ENCODE data around the gene MTA3.

MTA3 gene

GRCh38 chr2:42757981-42758740 is 189.7 kb downstream of the MTA3 start:
- Histone ChIP-seq H3K9me2 (replicated peaks; ENCODE audit: low read depth, low read length) (no peaks in the 10 kb centered on the region), H3K4me2 (ENCODE audit: low read depth, low read length, poor library complexity, severe bottlenecking) (no peak overlapping the region)

DNA sequence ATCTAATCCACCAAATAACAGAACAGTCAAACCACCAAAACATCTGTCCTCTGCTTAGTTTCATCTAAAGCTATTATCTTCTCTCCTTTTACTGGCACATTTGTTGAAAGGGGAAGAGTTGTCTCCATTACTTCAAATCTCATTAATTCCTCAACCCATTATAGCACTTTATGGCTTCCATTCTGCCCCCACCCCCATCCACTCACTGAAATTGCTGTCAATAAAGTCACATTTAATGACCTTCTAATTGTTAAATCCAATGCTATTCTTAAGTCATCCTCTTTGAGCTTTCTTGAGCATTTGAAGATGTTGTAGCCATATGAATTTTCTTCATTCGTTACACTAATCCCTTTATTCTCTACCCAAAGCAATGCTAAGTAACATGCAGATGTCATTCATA is 190.3 kb downstream of the MTA3 start:
- no peaks in the 10 kb centered on the region for H3F3A ChIP-seq (ENCODE audit: low read depth)
- H3K4me1 ChIP-seq (ENCODE audit: insufficient read depth, low read length, poor library complexity, severe bottlenecking), result peaks cover 4% of the 10 kb centered on the region
- H3K9me3 ChIP-seq (ENCODE audit: insufficient read depth, low read depth, low read length), result no peaks in the 10 kb centered on the region
- H3K27me3 ChIP-seq (ENCODE audit: insufficient read depth, low read length, poor library complexity, severe bottlenecking), result no peaks in the 10 kb centered on the region
- H4K20me1 ChIP-seq (ENCODE audit: insufficient read depth, low read length, poor library complexity, severe bottlenecking), result no peaks in the 10 kb centered on the region
- no peaks in the 10 kb centered on the region for H3K79me2 ChIP-seq (ENCODE audit: insufficient read depth, low read length)
- H3K4me2 ChIP-seq (ENCODE audit: low read depth, low read length, poor library complexity, severe bottlenecking), result no peak overlapping the region
- TF ChIP-seq, protein P1, sequence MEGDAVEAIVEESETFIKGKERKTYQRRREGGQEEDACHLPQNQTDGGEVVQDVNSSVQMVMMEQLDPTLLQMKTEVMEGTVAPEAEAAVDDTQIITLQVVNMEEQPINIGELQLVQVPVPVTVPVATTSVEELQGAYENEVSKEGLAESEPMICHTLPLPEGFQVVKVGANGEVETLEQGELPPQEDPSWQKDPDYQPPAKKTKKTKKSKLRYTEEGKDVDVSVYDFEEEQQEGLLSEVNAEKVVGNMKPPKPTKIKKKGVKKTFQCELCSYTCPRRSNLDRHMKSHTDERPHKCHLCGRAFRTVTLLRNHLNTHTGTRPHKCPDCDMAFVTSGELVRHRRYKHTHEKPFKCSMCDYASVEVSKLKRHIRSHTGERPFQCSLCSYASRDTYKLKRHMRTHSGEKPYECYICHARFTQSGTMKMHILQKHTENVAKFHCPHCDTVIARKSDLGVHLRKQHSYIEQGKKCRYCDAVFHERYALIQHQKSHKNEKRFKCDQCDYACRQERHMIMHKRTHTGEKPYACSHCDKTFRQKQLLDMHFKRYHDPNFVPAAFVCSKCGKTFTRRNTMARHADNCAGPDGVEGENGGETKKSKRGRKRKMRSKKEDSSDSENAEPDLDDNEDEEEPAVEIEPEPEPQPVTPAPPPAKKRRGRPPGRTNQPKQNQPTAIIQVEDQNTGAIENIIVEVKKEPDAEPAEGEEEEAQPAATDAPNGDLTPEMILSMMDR (conservative IDR thresholded peaks at IDR 0.05; ENCODE audit: low read length), result no peak
- no peak for TF ChIP-seq EZH2phosphoT487 (IDR thresholded peaks at IDR 0.05; ENCODE audit: borderline replicate concordance)
- H3K9ac ChIP-seq (ENCODE audit: low read depth, low read length, poor library complexity, severe bottlenecking), result no peak overlapping the region
- no peaks in the 10 kb centered on the region for H3K9me2 ChIP-seq (replicated peaks; ENCODE audit: low read depth, low read length)
- no peaks in the 10 kb centered on the region; the same call in 1 of the 2 replicates for H3K36me3 ChIP-seq (ENCODE audit: insufficient read depth, low read length)
- no peak overlapping the region for H2AFZ ChIP-seq (ENCODE audit: low read length)
- H3K4me3 ChIP-seq (ENCODE audit: low read length, poor library complexity, severe bottlenecking), result no peak overlapping the region

More at GRCh38 chr2:42757981-42758740, 189.7 kb downstream of the MTA3 start:
- Histone ChIP-seq H2AFZ (ENCODE audit: low read length) (no peak overlapping the region), H3F3A (ENCODE audit: low read depth) (no peaks in the 10 kb centered on the region), H4K20me1 (ENCODE audit: insufficient read depth, low read length, poor library complexity, severe bottlenecking) (no peaks in the 10 kb centered on the region), H3K4me3 (ENCODE audit: low read length, poor library complexity, severe bottlenecking) (no peak overlapping the region), H3K9ac (ENCODE audit: low read depth, low read length, poor library complexity, severe bottlenecking) (no peak overlapping the region), H3K79me2 (ENCODE audit: insufficient read depth, low read length) (no peaks in the 10 kb centered on the region), H3K9me3 (ENCODE audit: insufficient read depth, low read depth, low read length) (no peaks in the 10 kb centered on the region), H3K36me3 (ENCODE audit: insufficient read depth, low read length) (no peaks in the 10 kb centered on the region; the same call in 1 of the 2 replicates), H3K4me1 (ENCODE audit: insufficient read depth, low read length, poor library complexity, severe bottlenecking) (peaks cover 4% of the 10 kb centered on the region), H3K27me3 (ENCODE audit: insufficient read depth, low read length, poor library complexity, severe bottlenecking) (no peaks in the 10 kb centered on the region)
- TF ChIP-seq, protein P1 (conservative IDR thresholded peaks at IDR 0.05; ENCODE audit: low read length), result no peak
- no peak for TF ChIP-seq EZH2phosphoT487 (IDR thresholded peaks at IDR 0.05; ENCODE audit: borderline replicate concordance)

DNA sequence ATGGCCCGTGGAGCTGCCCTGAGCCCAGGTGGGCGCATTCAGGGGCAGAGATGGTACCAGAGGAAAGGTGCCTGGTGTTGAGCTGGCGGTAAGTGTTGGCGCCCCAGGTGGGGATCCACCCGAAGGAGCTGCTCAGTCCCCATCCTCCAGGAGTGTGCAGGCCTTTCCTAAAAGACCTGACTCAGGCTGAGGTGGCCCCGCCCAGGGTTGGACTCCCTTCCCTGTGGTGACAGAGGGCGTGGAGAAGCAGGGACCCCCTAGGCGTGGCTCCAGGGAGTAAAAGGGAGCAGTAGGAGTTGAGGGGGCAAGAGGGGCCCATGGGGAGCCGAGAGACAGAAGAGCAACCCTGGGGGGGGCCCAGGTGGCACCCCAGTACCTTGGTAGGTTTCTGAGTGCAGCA is 193.1 kb downstream of the MTA3 start:
- H3K36me3 ChIP-seq (ENCODE audit: insufficient read depth, low read length), result no peaks in the 10 kb centered on the region
- no peaks in the 10 kb centered on the region for H3K79me2 ChIP-seq (ENCODE audit: insufficient read depth, low read length)
- H3K9ac ChIP-seq (ENCODE audit: low read depth, low read length, poor library complexity, severe bottlenecking), result no peak overlapping the region
- H2AFZ ChIP-seq (ENCODE audit: low read length), result no peak overlapping the region
- no peaks in the 10 kb centered on the region for H3F3A ChIP-seq (ENCODE audit: low read depth)
- H3K4me2 ChIP-seq (ENCODE audit: low read depth, low read length, poor library complexity, severe bottlenecking), result no peak overlapping the region
- H3K27me3 ChIP-seq (ENCODE audit: insufficient read depth, low read length, poor library complexity, severe bottlenecking), result no peaks in the 10 kb centered on the region
- peaks cover 4% of the 10 kb centered on the region for H3K4me1 ChIP-seq (ENCODE audit: insufficient read depth, low read length, poor library complexity, severe bottlenecking)
- H4K20me1 ChIP-seq (ENCODE audit: insufficient read depth, low read length, poor library complexity, severe bottlenecking), result no peaks in the 10 kb centered on the region
- TF ChIP-seq, protein P1 (conservative IDR thresholded peaks at IDR 0.05; ENCODE audit: low read length), result no peak
- no peaks in the 10 kb centered on the region for H3K9me2 ChIP-seq (replicated peaks; ENCODE audit: low read depth, low read length)
- no peaks in the 10 kb centered on the region for H3K9me3 ChIP-seq (ENCODE audit: insufficient read depth, low read depth, low read length)
- H3K4me3 ChIP-seq (ENCODE audit: low read length, poor library complexity, severe bottlenecking), result no peak overlapping the region

Data from Loucy (cell line).